ENCODE results near the gene CCSER1.

The CCSER1 gene

DNA sequence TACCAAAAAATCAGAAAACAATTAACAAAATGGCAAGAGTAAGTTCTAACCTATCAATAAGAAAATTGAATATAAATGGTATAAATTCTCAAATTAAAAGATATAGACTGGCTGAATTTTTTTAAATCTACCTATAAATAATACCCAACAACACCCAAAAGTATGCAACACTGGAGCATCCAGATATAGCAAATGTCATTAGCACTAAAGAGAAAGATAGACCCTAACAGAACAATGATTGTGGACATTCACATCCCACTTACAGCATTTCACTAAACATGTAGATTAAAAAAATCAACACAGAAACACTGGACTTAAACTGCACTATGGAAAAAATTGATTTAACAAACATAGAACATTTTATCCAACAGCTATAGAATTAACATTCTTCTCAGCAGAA is 1503.6 kb downstream of the CCSER1 start:
- TF ChIP-seq, protein P1, sequence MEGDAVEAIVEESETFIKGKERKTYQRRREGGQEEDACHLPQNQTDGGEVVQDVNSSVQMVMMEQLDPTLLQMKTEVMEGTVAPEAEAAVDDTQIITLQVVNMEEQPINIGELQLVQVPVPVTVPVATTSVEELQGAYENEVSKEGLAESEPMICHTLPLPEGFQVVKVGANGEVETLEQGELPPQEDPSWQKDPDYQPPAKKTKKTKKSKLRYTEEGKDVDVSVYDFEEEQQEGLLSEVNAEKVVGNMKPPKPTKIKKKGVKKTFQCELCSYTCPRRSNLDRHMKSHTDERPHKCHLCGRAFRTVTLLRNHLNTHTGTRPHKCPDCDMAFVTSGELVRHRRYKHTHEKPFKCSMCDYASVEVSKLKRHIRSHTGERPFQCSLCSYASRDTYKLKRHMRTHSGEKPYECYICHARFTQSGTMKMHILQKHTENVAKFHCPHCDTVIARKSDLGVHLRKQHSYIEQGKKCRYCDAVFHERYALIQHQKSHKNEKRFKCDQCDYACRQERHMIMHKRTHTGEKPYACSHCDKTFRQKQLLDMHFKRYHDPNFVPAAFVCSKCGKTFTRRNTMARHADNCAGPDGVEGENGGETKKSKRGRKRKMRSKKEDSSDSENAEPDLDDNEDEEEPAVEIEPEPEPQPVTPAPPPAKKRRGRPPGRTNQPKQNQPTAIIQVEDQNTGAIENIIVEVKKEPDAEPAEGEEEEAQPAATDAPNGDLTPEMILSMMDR (conservative IDR thresholded peaks at IDR 0.05) = no peak

DNA sequence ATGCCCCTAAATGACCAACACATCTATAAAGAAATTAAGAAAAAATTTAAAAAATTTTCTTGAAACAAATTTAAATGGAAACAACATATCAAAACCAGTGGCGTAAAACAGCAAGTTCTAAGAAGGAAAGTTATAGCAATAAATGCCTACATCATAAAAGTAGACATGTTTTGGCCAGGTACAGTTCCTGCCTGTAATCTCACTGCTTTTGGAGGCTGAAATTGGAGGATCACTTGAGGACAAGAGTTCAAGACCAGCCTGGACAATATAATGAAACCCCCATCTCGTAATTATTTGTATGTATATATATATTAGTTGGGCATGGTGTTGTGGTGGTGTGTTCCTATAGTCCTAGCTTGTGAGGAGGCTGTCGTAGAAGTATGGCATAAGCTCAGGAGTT is 1504.1 kb downstream of the CCSER1 start:
- TF ChIP-seq, protein P1 (conservative IDR thresholded peaks at IDR 0.05) = no peak
- no peak overlapping the region for H3K27ac ChIP-seq

More for the DNA sequence above, 1503.6 kb downstream of the CCSER1 start:
- no peak overlapping the region for H3K27ac ChIP-seq

DNA sequence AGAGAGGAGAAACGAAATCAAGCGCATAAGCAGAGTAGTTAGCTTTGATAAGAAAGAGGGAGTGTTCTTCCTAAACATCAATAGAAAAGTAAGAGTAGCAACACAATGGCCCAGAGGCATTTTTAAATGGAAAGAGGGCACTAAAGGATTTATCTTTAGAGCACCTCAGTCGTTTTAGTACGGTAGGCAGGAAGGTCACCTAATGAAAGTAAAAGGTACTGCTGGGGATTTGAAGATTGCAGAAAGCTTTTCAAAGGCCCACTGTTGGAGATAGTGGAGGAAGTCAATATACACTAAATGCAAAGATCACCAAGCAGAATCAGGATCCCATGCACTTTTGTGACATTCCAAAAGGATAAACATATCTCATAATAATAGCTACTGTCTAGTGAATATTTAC is 1508.9 kb downstream of the CCSER1 start:
- TF ChIP-seq, protein P1 (conservative IDR thresholded peaks at IDR 0.05) = no peak
- no peak overlapping the region for H3K27ac ChIP-seq
